GM12878 (cell line): ENCODE data around the gene BMI1.

Experiments used
- BCL11A ChIP-seq: IDR thresholded peaks from 2 replicates; pipeline ENCODE4 v1.6.1; 2011; ENCODE audit warnings: low read depth, low read length
- TF ChIP-seq, protein P1 (sequence below): IDR thresholded peaks from 2 replicates; pipeline ENCODE4 v1.6.1; 2012; ENCODE audit warnings: low read depth, low read length, improper control_type of control experiment

DNA sequence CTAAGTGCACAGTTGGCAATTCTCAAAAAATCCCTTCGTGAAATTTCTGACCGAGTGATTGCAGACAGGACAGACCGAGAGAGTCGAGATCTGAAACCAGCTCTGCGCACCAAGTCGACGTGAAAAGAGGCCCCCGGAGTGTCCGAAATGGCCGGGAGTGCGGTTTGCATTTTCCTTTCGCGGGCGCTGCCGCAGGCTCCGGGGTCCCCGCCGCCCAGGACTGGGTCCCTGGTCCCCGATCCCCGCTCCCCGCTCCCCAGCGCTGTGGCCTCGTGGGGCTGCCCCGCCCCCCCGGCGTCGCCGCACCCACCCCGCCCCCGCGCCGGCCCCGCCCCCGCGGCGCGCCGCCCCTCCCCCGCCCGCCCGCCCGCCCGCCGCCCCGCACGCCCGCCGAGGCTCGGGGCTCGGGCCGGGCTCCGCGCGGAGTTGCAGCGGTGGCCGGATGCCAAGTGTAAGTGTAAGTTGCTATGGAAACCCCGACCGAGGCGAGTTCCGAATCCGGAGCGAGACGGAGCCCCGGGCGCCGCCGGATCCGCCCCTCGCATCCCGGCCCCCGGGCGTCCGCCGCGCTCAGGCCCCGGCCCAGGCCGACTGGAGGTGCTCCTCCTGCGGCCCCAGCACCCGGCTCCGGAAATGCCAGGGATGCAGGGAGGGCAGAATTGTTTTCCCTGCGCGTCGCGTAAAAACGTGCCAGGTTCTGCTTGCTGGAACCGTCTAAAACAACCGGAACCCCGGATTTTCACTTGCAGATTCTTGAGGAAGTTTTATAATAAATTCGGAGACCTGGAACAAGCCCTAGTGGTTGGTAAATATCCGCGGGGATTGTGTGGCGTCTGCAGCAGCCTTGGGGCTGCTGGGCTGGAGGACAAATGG lies 4.6 kb downstream of the BMI1 start:
- TF ChIP-seq, protein P1, sequence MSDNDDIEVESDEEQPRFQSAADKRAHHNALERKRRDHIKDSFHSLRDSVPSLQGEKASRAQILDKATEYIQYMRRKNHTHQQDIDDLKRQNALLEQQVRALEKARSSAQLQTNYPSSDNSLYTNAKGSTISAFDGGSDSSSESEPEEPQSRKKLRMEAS, result no peak
- no peak for TF ChIP-seq BCL11A
